GM18870 (cell line): Measurements from ENCODE around the gene ST6GAL1.
"Not testable (repeated sequence)": the region's sequence is repeated elsewhere in the genome, so short reads cannot be mapped to it uniquely, and the experiment has no call there.

Experiments used
- ATAC-seq: cut with Tn5 transposase; IDR thresholded peaks from one replicate; pipeline ENCODE4 v1.9.1; 2021; ENCODE audit warnings: moderate library complexity; ENCODE audit not compliant: unreplicated experiment

The ST6GAL1 gene

DNA sequence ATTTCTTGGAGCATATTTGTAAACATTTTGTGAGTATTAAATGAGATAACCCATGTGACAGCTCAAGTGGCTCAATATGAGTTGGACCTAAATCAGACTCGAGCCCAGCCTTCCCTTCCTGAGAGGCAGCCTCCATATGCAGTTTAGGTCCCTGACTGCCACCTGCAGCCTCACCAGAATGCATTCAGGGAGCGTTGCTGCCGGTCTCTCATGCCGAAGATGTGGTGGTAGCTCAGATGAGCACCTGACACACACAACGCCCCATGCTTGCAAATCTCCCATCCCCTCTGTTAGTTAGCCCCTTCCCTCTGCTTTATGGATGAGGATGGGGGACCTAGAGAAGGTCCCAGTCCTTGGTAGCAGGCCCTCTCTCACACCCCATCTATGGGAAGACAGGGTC, 9.2 kb downstream of the ST6GAL1 start:
- no peak for ATAC-seq

DNA sequence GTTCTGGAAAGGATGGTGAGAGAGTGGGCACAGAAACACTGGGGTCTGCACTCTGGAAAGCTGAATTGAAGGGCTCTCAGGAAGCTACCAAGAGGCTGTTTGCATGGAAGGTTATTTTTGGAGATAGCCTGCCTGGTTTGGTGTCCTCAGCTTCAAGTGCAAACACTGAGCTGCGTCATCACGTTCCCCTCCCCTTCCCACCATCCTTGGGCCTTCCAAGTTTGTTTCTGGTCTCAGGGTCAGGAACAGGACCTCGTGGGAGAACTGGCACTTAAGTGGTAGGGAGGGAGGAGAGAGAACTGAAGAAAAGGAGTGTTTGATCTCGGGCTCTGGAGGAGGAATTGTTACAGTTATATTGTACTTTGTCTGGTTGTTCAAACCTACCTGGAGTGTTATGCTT, 10.6 kb downstream of the ST6GAL1 start:
- no peak for ATAC-seq

DNA sequence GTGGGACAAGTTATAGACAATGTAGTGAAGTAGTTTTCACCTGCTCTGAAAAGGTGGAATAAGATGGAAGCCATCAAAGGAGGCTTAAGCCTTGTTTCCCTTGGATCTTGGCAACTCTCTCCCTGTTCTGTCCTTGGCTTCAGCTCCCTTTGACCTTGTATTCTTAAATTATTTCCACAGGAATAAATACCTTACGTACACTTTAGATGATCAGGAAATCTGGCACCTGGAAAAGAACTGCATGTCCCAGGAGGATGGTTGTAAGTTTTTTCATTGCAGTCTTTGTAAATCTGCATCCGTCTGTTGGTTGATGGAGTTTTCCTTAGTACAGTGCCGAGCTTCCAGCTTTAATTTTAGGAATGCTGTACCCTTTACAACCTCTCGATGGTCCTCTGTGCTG, 11.8 kb downstream of the ST6GAL1 start:
- ATAC-seq, result no peak

DNA sequence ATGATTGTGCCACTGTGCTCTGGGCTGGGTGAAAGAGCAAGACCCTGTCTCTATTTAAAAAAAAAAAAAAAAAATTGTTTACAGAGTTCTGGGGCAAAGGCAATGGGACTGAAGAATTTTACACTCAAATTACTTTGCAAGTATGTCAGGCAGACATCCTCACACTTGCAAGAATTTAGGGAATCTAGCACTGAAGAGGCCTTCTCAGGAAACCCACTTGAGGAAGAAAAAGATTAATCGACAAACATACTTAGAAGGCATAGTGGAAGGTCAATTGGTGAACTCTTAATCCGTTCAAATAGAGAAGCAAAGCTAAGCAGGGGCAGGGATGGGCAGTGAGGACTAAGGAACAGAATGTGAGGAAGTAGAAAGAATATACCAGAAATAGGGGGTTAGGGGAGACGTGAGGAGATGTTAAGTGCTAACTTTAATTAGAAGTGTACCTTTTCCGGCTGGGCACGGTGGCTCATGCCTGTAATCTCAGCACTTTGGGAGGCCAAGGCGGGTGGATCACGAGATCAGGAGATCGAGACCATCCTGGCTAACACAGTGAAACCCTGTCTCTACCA, 15.0 kb downstream of the ST6GAL1 start:
- no peak for ATAC-seq

DNA sequence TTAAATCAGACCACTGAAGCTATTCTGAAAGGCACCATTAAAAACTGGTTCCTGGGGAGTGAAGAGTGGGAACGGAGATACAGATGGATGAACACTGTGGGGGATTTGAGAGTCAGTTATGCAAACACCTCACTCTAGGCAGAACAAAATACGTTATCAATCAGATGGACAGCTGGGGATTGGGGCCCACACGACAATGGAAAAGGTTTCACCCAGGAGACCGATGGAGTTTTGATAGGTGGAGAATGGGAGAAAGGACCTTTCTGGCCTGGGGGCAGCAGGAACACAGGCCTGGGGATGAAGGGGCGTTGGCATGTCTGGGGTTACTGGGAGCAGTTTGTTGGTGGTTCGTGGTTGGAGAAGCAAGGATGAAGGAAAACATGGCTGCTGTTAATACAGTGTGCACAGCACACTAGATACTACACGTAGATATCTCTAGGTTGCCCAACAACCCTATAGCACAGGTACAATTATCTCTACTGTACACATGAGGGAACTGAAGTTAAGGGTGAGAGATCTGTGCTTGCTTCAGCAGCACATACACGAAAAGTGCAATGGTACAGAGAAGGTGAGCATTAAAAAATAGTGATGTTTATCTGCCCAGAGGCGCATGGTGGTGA, 16.5 kb downstream of the ST6GAL1 start:
- no peak for ATAC-seq

DNA sequence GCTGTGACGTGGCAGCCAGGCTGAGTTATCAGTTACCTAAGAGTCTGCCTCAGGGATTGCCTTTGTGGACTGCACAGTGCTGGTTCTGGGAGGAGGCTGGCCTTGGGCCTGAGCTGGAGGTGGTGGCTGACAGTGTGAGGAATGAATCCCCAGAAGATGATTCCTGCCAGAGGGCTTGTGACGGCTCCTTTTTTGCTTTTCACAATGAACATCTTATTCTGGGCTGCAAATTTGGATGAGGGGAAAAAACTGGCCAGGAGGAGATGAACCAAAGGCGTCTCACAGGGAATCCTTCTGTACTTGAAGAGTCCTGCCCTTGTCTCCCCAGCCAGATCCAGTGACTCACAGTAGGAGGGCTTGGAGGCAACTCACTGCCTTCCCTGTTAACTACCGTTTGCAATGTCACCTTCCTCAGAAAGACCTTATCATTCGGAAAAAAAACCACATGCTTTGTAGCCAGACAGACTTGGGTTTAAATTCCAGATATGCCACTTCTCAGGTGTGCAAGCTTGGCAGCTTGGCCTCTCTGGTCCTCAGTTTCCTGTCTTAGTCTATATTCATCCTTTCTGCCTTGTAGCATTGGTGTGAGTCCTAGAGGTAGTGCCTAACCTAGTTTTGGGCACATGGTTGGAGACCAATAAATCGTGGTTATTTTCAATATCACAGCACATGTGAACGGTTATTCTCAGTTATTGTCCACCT, 19.1 kb downstream of the ST6GAL1 start:
- no peak for ATAC-seq

DNA sequence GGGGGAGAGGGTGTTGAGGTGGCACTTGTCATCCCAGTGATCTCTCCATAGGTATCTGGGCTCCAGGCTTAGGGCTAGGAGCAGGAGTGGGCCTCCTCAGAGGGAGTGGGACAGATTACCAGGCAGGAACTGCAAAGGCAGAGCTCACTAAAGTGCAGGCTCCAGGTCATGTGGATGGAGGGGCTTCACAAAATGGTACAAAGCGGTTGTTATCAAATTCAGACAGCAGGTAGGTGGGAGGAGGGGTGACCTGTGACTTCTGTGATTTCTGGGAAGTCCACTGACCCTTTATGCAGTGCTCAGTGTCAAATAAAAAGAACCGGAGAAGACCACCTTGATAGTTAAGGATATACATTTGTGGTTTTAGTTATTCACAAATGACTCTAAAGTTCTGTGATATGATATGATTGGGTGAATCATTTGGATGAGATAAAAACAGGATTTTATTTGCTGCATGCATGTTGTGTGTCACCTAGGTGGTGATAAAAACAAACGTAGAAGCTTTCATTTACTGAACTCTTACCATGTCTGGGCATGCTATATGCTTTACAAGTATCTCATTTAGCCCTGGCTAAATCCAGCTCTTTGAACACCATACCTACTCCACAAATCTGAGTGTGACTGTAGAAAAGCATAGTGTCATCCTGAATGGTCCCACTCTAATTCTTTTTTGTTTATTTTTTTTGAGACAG, 20.2 kb downstream of the ST6GAL1 start:
- ATAC-seq, result no peak

DNA sequence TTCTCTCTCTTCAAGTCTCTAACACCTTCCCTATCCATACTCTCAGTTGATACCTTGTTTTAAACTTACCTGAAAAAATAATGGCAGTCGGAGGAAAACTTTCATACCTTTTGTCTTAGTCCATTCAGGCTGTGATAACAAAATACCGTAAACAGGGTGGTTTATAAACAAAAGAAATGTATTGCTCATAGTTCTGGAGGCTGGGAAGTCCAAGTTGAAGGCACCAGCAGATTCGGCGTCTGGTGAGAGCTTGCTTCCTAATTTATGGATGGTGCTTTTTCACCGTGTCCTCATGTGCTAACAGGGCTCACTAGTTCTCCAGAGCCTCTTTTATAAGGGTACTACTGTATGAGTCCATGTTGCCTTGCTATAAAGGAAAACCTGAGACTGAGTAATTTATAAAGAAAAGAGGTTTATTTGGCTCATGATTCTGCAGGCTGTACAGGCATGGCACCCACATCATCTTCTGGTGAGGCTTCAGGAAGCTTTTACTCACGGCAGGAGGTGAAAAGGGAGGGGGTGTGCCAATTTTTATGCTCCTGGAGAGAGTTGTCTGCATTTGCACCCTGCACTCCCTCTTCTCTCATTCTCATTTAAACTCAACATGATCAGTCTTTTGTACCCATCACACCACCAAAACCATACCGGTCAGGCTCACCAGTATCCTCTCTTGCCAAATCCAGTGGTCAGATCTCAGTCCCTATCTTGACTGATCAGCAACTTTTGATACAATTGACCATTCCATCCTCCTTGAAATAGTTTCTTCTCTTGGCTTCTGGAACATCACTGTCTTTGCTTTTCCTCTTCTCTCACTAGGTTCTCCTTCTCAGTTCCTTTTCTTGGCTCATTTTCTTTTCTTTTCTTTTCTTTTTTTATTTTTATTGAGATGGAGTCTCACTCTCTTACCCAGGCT, 21.6 kb downstream of the ST6GAL1 start:
- ATAC-seq, result no peak

DNA sequence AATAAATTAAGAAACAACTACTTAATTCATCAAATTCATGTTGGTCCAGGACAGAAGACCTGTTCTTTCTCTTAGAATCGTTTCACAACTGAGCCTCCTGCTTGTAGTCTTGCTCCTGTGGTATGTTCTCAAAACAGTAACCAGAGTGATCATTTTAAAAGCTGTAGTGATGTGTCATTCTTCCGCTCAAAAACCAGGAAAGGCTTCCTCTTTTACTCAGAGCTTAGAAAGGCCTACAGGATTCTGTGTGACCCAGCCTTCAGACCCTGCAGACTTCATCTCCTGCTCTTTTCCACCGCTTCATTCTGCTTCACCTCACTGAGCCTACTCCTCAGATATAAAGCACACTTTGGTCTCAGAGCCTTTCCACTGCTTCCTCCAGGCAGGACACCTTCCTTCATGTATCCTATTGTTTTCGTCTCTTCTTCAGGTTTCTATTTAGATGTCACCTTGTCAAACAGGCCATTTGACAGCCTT, 22.7 kb downstream of the ST6GAL1 start:
- peak; percentile 60 for ATAC-seq

DNA sequence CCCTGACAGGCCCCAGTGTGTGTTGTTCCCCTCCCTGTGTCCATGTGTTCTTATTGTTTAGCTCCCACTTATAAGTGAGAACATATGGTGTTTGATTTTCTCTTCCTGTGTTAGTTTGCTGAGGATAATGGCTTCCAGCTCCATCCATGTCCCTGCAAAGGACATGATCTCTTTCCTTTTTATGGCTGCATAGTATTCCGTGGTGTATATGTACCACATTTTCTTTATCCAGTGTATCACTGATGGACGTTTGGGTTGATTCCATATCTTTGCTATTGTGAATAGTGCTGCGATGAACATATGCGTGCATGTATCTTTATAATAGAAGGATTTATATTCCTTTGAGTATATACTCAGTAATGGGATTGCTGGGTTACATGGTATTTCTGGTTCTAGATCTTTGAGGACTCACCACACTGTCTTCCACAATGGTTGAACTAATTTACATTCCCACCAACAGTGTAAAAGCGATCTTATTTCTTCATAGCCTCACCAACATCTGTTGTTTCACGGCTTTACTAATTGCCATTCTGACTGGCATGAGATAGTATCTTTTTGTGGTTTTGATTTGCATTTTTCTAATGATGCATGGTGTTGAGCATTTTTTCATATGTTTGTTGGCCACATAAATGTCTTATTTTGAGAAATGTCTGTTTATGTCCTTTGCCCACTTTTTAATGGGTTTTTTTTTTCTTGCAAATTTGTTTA, 23.8 kb downstream of the ST6GAL1 start:
- not testable (repeated sequence) for ATAC-seq

DNA sequence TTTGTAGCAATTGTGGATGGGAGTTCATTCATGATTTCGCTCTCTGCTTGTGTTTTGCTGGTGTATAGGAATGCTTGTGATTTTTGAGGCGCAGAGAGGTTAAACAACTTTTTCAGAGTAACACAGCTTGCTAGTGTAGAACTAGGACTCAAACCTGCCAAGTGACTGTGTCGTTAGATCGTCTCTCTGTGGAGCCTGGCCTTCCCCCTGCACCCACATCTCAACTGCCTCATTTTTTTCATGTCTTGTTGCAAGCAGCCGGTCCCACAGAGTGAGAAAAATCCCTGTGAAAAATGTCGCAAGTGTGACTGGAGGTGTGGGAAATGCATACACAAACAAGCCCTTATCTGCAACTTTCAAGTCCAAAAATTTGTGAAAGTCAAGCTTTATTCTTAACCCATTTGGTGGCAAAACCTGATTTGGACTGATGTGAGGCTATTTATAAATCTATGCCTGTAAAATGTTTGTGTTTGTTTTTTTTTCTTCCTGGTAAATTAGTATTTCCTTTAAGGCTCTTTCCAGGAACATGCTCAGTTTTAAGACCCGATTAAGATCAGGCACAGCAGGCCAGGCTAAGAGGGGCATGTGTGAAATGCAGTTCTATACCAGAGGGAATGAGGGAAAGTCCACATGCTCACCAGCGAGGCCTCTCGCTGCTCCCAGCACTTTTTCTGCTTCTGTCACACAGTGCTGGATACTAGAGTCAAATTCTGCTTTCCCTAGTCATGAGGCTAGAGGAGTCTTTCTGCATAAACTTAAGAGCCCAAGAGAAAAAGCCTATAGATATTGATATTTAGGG, 25.8 kb downstream of the ST6GAL1 start:
- no peak for ATAC-seq

DNA sequence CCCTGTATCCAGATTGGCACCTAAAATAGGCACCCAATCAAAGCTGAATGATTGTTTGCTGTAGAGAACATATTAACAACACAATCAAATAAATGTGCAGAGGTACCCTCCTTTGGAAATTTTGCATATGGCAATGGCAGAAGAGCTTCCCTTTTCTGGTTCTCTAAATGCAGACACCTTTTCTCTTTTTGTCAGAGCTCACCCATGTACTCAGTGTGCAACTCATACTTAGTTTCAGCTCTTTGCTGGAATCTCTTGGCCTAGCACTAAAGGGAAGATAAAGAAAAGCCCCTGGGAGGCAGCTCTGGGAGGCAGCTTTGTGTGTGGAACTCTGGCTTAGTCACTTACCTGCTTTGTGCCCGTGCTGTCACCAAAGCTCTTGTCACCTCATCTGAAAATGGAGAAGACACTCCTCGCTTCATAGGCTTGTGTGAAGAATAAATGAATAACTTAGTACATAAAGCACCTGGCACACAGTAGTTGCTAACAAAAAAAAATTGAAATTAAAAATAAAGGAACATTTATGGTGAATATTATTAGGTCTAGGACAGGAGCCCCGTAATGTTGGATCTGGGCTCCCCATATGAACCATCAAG, 28.8 kb downstream of the ST6GAL1 start:
- no peak for ATAC-seq

DNA sequence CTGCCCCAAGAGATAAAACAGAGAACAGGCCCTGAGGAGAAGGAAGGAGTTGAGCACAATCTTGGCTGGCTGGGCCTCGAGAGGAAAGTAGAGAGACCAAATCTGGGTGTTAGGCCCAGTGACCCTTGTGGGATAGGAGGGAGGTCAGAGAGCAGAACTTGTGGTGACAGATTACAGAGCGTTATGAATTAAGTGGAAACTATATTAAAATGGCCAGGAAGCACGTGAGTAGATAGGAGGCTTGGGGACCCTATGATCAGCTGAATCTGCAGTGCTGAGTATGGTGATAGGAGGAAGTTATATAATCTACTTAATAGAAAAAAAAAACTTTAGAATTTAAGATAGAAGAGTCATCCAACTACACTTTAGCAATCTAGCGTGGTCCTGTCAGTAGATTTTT, 30.0 kb downstream of the ST6GAL1 start:
- no peak for ATAC-seq

DNA sequence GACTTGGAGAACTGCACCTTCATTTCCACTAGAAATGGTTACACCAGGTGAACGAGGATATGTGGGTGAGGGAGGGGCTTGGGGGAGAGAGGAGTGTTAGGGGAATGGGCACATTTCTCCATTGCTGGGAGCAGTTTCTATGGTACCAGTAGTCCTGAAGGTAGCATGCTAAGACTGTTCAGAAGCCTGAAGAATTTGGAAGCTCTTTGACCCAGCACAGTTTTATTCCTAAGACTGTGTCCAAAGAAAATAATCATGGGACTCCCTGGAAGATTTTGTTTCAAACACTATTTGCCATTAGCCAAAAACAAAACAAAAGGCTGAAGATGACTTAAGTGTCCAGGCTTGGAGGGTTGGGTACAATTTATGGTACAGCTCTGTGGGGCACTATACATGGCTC, 32.1 kb downstream of the ST6GAL1 start:
- no peak for ATAC-seq

DNA sequence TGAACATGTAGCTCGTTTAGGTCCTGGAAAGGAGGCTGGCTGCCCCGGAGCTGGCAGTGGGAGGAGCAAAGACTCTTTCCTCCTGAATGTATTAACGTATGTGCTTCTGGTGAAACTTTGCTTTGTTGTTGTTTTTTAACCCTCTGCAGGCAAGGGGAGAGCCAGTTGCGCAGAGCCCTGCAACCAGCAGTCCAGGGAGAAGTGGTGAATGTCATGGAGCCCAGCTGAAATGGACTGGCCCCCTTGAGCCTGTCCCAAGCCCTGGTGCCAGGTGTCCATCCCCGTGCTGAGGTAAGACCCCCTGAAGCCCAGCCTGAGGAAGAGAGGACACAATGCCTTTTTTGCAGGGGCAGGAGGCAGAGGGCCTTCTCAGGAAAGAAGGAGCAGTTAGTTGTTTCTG, 33.3 kb downstream of the ST6GAL1 start:
- no peak for ATAC-seq

DNA sequence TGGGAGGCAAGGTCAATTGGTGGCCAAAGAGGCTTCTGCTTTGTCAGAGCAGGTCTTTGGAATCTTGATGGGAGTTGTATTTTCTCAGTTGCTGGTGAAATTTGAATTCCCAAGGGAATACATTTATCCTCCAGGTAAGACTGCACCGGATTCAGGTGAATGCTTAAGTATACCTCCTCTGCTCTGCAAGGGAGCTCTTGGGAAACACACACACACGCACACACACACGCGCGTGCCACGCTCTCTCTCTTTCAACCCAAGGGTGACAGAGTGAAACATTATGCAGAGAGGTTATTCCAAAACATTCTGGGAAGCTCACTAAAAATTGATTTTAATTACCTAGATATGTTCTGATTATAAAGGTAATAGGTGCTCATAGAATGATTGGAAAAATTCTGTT, 33.7 kb downstream of the ST6GAL1 start:
- ATAC-seq, result no peak

DNA sequence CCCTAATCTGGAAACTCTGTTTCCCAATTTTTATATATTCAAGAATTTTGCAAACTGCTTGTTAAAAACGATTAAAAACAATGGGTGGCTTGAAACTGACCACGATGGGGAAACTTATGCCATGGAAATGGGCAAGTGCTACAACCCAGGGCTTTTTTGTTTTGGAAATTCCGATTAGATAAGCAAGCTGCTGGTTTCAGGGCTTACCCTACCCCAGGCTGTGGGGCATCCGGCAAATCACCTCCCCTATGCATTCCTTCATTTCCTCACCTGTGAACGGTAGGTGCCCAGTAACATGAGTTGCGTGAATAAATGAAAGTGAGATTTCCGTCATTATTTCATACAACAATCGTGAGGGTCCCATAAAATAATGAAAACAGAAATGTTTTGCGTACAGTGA, 34.3 kb downstream of the ST6GAL1 start:
- ATAC-seq, result no peak

DNA sequence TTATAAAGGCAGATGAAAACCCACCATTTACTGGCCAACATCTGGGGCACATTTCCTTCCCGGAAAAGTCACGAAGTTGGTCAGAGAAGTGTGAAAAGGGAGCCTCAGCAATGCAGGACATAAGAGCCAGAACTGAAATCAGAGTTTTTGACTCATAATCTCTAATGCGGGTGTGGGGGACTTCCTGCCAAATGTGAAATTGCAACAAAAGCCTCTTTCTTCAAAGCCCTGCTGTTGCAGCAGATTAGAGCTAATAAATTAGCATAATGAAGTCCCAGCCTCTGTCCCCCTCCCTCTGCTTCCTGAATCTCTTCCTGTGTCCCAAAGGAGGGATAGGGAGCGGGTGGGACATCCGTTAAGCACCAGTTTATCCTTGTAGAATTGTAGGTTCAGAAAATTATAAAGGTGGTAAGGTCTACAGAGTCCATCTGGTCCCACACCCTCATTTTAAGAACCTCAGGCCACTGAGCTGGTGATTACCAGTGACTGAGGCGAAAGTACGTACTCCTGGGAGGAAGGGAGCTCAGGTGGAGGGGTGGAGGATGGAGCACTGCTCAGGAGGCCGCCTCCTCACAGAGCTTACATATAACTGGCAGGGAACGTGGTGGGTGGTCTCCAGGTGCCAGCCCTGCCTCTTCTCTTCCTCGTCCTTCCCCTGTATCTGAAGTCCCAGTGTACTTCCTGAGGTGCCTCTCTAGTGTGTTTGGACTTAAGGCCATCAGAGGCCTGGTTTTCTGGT, 35.0 kb downstream of the ST6GAL1 start:
- no peak for ATAC-seq
